Glutamatergic neuron (in vitro differentiated cells): ENCODE data around the gene NCLN. TPM values are rescaled to one million over a fixed set of nuclear protein-coding genes. Genes with fewer than 3 reads are reported as not detected.
"Not testable (repeated sequence)": the region's sequence is repeated elsewhere in the genome, so short reads cannot be mapped to it uniquely, and the experiment has no call there.

Experiments used
- DNase-seq: peaks from one replicate; pipeline ENCODE4 v3.0.0; 2022
- H3K27ac Mint-ChIP-seq: one replicate; pipeline ENCODE4 v1.8.0; 2020; ENCODE audit warnings: mild to moderate bottlenecking, mixed read lengths, inconsistent platforms; ENCODE audit not compliant: unreplicated experiment
- H3K27me3 Mint-ChIP-seq: one replicate; pipeline ENCODE4 v1.8.0; 2020; ENCODE audit warnings: mild to moderate bottlenecking, moderate library complexity, mixed read lengths, inconsistent platforms; ENCODE audit not compliant: unreplicated experiment
- H3K36me3 Mint-ChIP-seq: one replicate; pipeline ENCODE4 v1.8.0; 2020; ENCODE audit warnings: mild to moderate bottlenecking, mixed read lengths, inconsistent platforms; ENCODE audit not compliant: unreplicated experiment
- H3K4me1 Mint-ChIP-seq: one replicate; pipeline ENCODE4 v1.8.0; 2020; ENCODE audit warnings: mild to moderate bottlenecking, low read depth, mixed read lengths, inconsistent platforms; ENCODE audit not compliant: unreplicated experiment
- H3K4me3 Mint-ChIP-seq: one replicate; pipeline ENCODE4 v1.8.0; 2020; ENCODE audit warnings: mild to moderate bottlenecking, mixed read lengths, inconsistent platforms; ENCODE audit not compliant: unreplicated experiment
- H3K9me3 Mint-ChIP-seq: one replicate; pipeline ENCODE4 v1.8.0; 2020; ENCODE audit warnings: mild to moderate bottlenecking, moderate library complexity, mixed read lengths, inconsistent platforms; ENCODE audit not compliant: unreplicated experiment
- CTCF ChIP-seq: fragments of 200-600 bp; sonication (generic); IDR thresholded peaks from one replicate; pipeline ENCODE4 v1.5.0; 2021; ENCODE audit not compliant: partially characterized antibody, unreplicated experiment
- total RNA-seq: library from RNA; stranded (reverse); fragmentation: NEBNext Ultra II Directional; extraction: Animal tissue kit (Norgen Biotek cat#: 25700); gene quantifications from one replicate; pipeline ENCODE4 v1.2.1, GENCODE V29; 2021; ENCODE audit not compliant: unreplicated experiment

The NCLN gene
- total RNA-seq, 1 donor from 2014 or later: 54.4 TPM

- Mint-ChIP-seq H3K27ac (no peak overlapping the region), H3K4me3 (no peak overlapping the region), H3K36me3 (peaks cover 3% of the 10 kb centered on the region), H3K4me1 (peaks cover 19% of the 10 kb centered on the region), H3K27me3 (peaks cover 6% of the 10 kb centered on the region), H3K9me3 (peaks cover 11% of the 10 kb centered on the region)
- DNase-seq: no peak
- TF ChIP-seq CTCF: no peak
Measured at GRCh38 chr19:3151563-3152418, 33.9 kb upstream of the NCLN start.

GRCh38 chr19:3152419-3152780 is 33.3 kb upstream of the NCLN start:
- TF ChIP-seq CTCF: no peak
- no peak overlapping the region for H3K27ac Mint-ChIP-seq
- H3K27me3 Mint-ChIP-seq: peaks cover 8% of the 10 kb centered on the region
- H3K36me3 Mint-ChIP-seq: peaks cover 3% of the 10 kb centered on the region
- peaks cover 19% of the 10 kb centered on the region for H3K4me1 Mint-ChIP-seq
- DNase-seq: no peak
- peaks cover 9% of the 10 kb centered on the region for H3K9me3 Mint-ChIP-seq
- H3K4me3 Mint-ChIP-seq: no peak overlapping the region

GRCh38 chr19:3153286-3154230 is 32.2 kb upstream of the NCLN start:
- peaks cover 19% of the 10 kb centered on the region for H3K4me1 Mint-ChIP-seq
- DNase-seq: no peak
- peaks cover 3% of the 10 kb centered on the region for H3K36me3 Mint-ChIP-seq
- no peak for TF ChIP-seq CTCF
- peaks cover 9% of the 10 kb centered on the region for H3K9me3 Mint-ChIP-seq
- H3K27me3 Mint-ChIP-seq: peaks cover 8% of the 10 kb centered on the region
- no peak overlapping the region for H3K4me3 Mint-ChIP-seq
- H3K27ac Mint-ChIP-seq: no peak overlapping the region

- not testable (repeated sequence) for H3K27ac Mint-ChIP-seq, H3K9me3 Mint-ChIP-seq, DNase-seq
Measured at GRCh38 chr19:3154447-3154846, 31.3 kb upstream of the NCLN start.

GRCh38 chr19:3154957-3155736 is 30.6 kb upstream of the NCLN start:
- no peak for DNase-seq
- H3K36me3 Mint-ChIP-seq: peaks cover 3% of the 10 kb centered on the region
- peaks cover 7% of the 10 kb centered on the region for H3K27me3 Mint-ChIP-seq
- no peak overlapping the region for H3K4me3 Mint-ChIP-seq
- peaks cover 2% of the 10 kb centered on the region for H3K9me3 Mint-ChIP-seq
- H3K27ac Mint-ChIP-seq: no peak overlapping the region
- H3K4me1 Mint-ChIP-seq: peaks cover 12% of the 10 kb centered on the region
- no peak for TF ChIP-seq CTCF

More at GRCh38 chr19:3154447-3154846, 31.3 kb upstream of the NCLN start:
- H3K4me1 Mint-ChIP-seq: peaks cover 16% of the 10 kb centered on the region
- H3K36me3 Mint-ChIP-seq, H3K4me3 Mint-ChIP-seq, H3K27me3 Mint-ChIP-seq: not testable (repeated sequence)
